Left colon (tissue), 2 donors: ENCODE results near the gene MEGF6. TPM values are rescaled to one million over a fixed set of nuclear protein-coding genes. Genes with fewer than 3 reads are reported as not detected.

Source experiments
- ATAC-seq: fragments of 200-7000 bp; cut with Tn5 transposase; one replicate; pipeline ENCODE4 v1.9.1; 2020; ENCODE audit warnings: mild to moderate bottlenecking, moderate library complexity
- DNase-seq, 2 donors: peaks; one replicate each; pipeline ENCODE4 v3.0.0-alpha.2; 2020
- intact Hi-C, 2 donors: fragments of 100-400 bp; cut with DNase I in 1 of 2; cut with micrococcal nuclease in 1 of 2; formaldehyde crosslinking; loops; one replicate each; pipeline versions ENCODE4 v1.11.2 to v1.14.0; 2022; cut with DNase I, micrococcal nuclease
- total RNA-seq, 2 donors: library from RNA; stranded (reverse); fragmentation: NEBNext Ultra II Directional; extraction: Animal tissue kit (Norgen Biotek cat#: 25700); gene quantifications; one replicate each; pipeline ENCODE4 v1.2.1, GENCODE V29; 2021
- donor health status: DM: no; HTN: no; CAD: no.
- donor health status: DM: yes; HTN: yes; CAD: no.

Gene MEGF6
- total RNA-seq, 2 donors from 2014 or later = 6.3 to 8.2 TPM

- intact Hi-C loops = no loop called here
- ATAC-seq (no peak), DNase-seq (no peak)
Observed at GRCh38 chr1:3524556-3525203, 86.6 kb downstream of the MEGF6 start.

GRCh38 chr1:3523980-3524379, 87.3 kb downstream of the MEGF6 start:
- DNase-seq (no peak), ATAC-seq (no peak)
- intact Hi-C loops = no loop called here

GRCh38 chr1:3522564-3523265, 88.6 kb downstream of the MEGF6 start:
- DNase-seq (no peak), ATAC-seq (no peak)

GRCh38 chr1:3522112-3522511, 89.2 kb downstream of the MEGF6 start:
- intact Hi-C loops = no loop called here
- DNase-seq = no peak

More at GRCh38 chr1:3522564-3523265, 88.6 kb downstream of the MEGF6 start:
- intact Hi-C loops = no loop called here

GRCh38 chr1:3521426-3521825, 89.9 kb downstream of the MEGF6 start:
- no peak for ATAC-seq
- DNase-seq = no peak
- intact Hi-C loops = no loop called here

More at GRCh38 chr1:3522112-3522511, 89.2 kb downstream of the MEGF6 start:
- no peak for ATAC-seq

GRCh38 chr1:3520419-3521378, 90.6 kb downstream of the MEGF6 start:
- DNase-seq = no peak
- intact Hi-C loops = no loop called here

GRCh38 chr1:3519301-3519885, 91.9 kb downstream of the MEGF6 start:
- no peak for ATAC-seq
- no peak for DNase-seq
- intact Hi-C loops = no loop called here

More at GRCh38 chr1:3520419-3521378, 90.6 kb downstream of the MEGF6 start:
- ATAC-seq = no peak

- intact Hi-C loops = no loop called here
- ATAC-seq (no peak), DNase-seq (no peak)
Observed at GRCh38 chr1:3518756-3519155, 92.6 kb downstream of the MEGF6 start.

GRCh38 chr1:3518256-3518655, 93.1 kb downstream of the MEGF6 start:
- ATAC-seq = no peak
- intact Hi-C loops = no loop called here
- no peak for DNase-seq

GRCh38 chr1:3516911-3517675, 94.2 kb downstream of the MEGF6 start:
- ATAC-seq = no peak
- intact Hi-C loops = no loop called here

GRCh38 chr1:3516481-3516869, 94.8 kb downstream of the MEGF6 start:
- intact Hi-C loops = no loop called here
- ATAC-seq (no peak), DNase-seq (no peak)

More at GRCh38 chr1:3516911-3517675, 94.2 kb downstream of the MEGF6 start:
- DNase-seq = no peak

GRCh38 chr1:3515774-3516480, 95.4 kb downstream of the MEGF6 start:
- ATAC-seq (no peak), DNase-seq (no peak)
- intact Hi-C loops = no loop called here

GRCh38 chr1:3515272-3515671, 96.0 kb downstream of the MEGF6 start:
- no peak for DNase-seq
- ATAC-seq = no peak
- intact Hi-C loops = no loop called here

- intact Hi-C loops = no loop called here
- ATAC-seq (peak; percentile 24), DNase-seq (no peak)
Observed at GRCh38 chr1:3514404-3514803, 96.9 kb downstream of the MEGF6 start.

GRCh38 chr1:3511856-3512255, 99.5 kb downstream of the MEGF6 start:
- intact Hi-C loops = no loop called here
- no peak for DNase-seq
- no peak for ATAC-seq

- intact Hi-C loops = no loop called here
- ATAC-seq (no peak), DNase-seq (no peak)
Observed at GRCh38 chr1:3511306-3511705, 100.0 kb downstream of the MEGF6 start.

GRCh38 chr1:3510956-3511250, 100.4 kb downstream of the MEGF6 start:
- intact Hi-C loops = no loop called here

More at GRCh38 chr1:3510956-3511250, 100.4 kb downstream of the MEGF6 start:
- no peak for ATAC-seq
- no peak for DNase-seq
